GM18511 (cell line): ENCODE data around the gene FCRL3.

ENCODE experiments used
- ATAC-seq: cut with Tn5 transposase; IDR thresholded peaks from one replicate; pipeline ENCODE4 v1.9.1; 2021; ENCODE audit warnings: mild to moderate bottlenecking, moderate library complexity; ENCODE audit not compliant: unreplicated experiment

Gene FCRL3

DNA sequence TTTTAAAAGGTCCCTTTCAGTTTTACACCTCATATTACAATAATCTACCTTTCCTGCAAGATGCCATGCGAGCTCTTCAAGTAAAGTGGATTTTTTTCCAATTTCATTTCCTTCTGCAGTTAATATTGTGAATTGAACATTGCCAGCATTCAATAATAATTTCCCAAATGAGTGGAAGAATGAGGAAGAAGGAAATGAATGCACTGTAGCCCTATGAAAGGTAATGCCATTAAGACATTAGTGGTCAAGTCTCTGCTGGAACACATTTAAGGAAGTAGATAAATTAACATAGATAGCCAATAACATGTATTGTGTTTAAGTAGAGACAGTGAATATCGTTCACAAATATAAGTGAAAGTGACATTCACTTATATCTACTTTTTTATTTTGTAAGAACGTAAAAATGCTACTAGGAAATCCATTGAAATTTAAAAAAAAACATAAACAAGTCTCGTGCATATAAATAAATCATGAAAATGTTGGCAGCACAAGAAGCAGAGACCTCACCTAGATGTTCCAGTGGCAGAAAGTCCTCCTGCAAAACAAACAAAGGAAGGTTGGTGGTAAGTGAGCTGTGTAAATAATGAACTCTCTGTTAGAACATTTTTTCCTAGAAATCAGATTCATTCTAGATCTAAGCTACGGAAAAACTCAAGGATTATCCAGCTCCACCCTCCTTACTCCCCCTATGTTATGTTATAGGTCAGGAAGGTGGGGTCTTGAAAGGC is 17.7 kb downstream of the FCRL3 start:
- ATAC-seq = no peak

DNA sequence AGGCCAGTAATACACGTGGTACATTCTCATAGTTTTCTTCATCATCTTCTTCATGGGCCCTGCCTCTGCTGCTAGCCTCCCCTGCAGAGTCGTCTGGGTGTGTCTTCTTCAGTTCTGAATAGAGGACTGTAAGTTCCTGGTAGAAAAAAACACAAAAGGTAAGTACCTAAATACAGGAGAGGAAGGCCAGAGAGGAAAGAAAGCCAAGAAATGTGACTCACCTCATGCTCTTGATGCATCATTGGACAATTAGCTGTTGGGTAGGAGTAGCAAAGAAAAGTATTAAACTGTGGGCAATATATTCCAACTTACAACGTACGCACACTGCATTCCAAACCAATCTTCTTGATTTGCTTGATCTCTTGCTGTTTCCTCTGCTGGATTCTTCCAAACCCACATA is 21.8 kb downstream of the FCRL3 start:
- ATAC-seq = no peak

DNA sequence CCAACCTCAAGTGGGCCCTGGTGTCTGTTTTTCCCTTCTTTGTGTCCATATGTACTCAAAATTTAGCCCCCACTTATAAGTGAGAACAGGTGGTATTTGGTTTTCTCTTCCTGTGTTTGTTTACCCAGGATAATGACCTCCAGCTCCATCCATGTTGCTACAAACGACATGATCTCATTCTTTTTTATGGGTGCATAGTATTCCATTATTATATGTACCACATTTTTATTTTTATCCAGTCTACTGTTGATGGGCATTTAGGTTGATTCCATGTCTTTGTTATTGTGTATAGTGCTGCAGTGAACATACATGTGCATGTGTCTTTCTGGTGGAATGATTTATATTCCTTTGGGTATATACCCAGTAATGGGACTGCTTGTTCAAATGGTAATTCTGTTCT is 27.6 kb downstream of the FCRL3 start:
- ATAC-seq = no peak

DNA sequence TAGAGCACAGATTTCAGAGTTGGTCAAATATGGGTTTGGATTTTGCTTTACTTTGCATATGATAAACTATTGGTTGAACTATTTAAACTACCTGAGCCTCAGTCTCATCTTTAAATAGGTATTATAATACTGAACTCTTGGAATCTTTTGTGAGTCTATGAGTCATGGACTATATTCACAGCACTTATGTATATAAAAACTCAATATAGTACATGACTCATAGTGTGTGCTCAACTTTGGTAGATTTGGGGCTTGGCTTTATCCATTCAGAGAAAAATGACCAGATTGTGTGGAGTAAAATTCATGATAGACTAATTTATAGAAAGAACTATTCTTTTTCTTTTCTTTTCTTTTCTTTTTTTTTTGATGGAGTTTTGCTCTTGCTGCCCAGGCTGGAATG is 28.7 kb downstream of the FCRL3 start:
- no peak for ATAC-seq

DNA sequence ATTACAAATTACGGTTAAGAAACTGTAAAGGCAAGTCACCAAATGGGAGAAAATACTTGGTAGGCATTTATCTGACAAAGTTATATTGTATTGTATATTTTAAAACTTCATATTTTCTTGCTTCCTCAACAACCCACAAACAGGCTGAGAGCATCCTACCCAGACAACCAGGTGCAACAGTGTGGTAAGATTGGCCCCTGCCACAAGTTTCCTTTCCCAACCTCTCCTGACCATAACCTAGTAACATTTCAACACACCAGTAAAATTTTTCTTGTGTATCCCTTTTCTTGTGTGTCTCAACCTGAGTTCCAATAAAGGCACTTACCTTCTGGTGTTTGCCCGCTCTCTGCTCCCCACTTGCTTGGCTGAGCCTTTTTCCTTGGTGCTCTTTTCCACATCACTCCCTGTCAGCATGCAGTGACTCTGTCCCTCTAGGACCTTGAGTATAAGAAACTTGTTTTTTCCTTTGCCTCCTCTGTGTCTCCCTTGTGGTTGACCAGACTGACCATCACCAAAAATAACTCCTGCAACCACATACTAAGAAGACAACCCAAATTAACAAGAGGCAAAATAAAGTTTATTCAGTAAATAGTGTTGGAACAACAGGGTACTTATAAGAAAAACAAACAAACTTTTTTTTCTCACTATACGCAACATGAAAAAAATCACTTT is 40.9 kb downstream of the FCRL3 start:
- no peak for ATAC-seq

DNA sequence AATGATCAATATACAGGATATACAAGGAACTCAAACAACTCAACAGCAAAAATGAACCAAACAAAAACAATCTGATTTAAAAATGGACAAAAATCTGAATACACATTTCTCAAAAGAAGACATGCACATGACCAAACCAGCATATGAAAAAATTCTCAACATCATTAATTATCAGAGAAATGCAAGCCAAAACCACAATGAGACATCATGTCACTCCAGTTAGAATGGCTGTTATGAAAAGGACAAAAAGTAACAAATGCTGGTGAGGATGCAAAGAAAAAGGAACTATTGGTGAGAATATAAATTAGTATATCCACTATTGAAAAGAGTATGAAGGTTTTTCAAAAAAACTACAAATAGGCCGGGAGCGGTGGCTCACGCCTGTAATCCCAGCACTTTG is 42.0 kb downstream of the FCRL3 start:
- no peak for ATAC-seq

DNA sequence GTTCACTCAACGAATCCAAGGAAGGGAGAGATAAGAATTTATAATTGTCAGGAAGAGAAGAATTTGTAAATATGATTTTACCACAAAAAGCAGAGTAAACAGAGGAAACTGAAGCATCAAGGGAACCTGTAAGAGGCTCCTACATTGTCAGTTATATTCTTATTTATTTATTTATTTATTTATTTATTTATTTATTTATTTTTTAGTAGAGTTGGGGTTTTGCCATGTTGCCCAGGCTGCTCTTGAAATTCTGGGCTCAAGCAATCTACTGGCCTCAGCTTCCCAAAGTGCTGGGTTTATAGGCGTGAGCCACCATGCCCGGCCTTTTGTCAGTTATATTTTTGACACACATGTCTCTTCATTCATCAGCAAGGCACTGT is 47.1 kb downstream of the FCRL3 start:
- ATAC-seq = peak; percentile 18

DNA sequence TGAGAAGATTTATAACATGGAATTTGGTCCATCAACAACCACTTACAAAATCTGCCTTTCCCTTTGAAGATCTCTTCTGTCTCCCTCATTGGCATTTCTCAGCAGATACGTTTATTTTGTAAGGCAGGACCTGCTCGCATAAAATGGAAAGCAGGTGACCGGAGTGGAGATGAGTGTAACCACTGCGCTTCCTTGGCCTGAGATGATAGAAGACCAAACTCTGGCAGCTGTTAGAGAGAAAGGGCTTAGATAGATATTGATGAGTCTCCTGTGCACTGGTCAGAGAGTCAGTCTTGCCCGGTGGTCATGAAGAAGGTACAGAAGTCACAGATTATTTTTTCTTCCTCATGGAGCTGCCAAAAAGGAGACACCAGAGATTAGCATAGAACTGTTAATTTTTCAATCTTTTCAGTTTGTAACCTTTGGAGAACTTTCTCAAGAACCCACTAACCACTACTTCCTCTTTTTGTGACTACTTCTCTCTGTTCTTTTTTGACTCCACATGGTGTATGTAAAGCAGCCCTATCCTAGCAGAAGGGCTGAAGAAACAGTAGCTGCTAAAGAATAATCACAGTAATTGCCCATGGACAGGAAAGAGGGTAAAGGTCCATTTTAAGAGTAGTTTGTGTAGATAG is 47.6 kb downstream of the FCRL3 start:
- peak; percentile 98 for ATAC-seq

DNA sequence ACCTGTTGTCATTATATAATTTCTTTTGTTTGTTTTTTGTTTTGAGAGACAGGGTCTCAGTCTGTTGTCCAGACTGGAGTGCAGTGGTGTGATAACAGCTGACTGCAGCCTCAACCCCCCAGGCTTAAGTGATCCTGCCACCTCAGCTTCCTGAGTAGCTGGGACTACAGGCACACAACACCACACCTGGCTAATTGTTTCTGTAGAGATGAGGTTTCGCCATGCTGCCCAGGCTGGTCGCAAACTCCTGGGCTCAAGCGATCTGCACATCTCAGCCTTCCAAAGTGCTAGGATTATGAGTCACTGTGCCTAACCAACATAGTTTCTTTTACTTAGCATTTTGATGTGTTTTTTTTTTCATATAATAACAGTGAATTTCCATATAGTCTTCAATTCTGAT is 52.3 kb downstream of the FCRL3 start:
- no peak for ATAC-seq

DNA sequence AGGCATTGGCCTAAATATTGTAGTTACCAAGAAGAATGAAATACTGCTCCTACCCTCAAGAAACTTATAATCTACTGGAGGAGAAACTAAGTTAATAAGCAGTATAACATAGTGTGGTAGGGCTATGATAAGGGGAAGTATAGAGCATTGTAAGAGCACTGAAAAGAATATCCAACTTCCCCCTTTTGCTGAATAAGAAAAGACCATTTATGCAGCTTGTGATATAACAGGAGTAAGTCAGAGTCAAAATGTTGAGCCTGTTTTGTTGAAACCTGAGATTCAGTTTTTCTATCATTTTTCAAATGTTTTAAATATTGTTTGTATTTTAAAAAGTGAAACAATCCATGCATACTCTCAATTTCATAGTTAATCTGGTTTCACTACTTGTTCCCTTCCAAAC is 54.4 kb downstream of the FCRL3 start:
- ATAC-seq = no peak

DNA sequence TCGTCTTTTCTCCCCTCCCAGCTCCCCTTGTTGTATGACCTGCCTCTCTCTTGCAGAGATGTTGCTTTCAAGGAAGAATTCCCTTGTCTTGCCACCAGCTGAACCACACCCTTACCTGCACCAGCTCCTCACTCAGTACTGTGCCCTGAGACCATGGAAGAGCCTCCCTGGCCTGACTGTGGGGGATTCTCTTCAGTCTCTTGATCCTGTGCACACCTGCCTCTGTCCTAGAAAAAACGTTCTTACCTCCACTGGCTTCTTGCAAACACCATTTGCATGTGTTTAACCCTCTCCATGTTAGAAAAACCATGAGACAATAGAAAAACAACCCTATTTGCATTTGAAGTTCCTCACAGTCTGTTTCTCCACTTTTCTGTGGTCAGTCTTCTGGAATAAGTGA is 59.4 kb downstream of the FCRL3 start:
- no peak for ATAC-seq

DNA sequence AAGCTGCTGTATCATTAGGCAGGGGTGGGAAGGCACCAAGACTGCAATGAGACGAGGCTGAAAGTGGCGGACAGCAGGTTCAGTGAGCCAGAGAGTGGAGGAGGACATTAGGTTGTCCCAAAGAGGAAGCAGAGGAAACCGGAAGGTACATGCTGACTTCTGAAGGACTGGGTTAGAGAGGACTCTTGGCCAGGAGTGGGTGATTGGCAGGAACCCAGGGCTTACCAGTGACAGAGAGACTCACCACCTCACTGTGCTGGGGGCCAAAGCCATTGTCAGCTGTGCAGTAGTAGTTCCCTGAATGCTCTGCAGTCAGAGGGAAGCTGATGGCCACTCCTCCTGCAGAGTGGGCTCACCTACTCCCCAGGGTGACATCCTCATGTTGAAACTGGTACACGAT is 60.8 kb downstream of the FCRL3 start:
- no peak for ATAC-seq

DNA sequence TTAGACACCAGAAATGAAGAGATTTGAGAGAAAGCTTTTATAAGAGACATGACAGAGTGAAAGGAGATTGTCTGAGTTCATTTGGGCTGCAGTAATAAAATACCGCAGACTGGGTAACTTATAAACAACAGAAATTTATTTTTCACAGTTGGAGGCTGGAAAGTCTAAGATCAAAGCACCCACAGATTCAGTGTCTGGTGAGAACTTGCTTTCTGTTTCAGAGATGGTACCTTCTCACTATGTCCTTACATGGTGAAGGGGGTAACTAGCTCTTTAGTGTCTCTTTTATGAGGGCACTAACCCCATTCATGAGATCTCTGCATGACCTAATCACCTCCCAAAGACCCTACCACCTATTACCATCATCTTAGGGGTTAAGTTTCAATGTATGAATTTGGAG is 71.8 kb downstream of the FCRL3 start:
- no peak for ATAC-seq
